ENCODE measurements around the gene NFAT5. TPM values are rescaled to one million over a fixed set of nuclear protein-coding genes. Genes with fewer than 3 reads are reported as not detected.
"Not testable (repeated sequence)": the region's sequence is repeated elsewhere in the genome, so short reads cannot be mapped to it uniquely, and the experiment has no call there.

Gene NFAT5
- total RNA-seq, 1 donor from 2014 or later, result 48.3 TPM

DNA sequence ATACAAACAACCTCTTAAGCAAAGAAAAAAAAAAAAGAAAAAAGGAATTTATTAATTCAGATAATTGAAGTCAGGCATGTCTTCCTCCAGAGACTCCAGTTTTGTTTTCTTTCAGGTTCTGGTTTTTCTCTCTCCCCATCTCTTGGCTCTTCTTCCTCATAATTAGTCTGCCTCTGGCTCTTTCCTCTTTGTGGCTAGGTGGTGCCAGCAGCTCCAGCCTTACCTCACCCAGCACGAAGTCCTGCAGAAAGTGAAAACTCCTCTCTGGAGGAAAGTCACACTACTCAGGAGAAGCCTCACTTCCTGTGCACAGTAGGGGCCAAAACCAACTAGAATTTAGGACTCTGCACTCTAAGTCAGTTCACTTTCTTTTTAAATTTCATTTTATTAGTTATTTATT, 10.3 kb upstream of the NFAT5 start:
- Mint-ChIP-seq H3K4me3 (no peak overlapping the region), H3K9me3 (no peaks in the 10 kb centered on the region), H3K4me1 (peaks cover 4% of the 10 kb centered on the region), H3K27ac (no peak overlapping the region), H3K36me3 (ENCODE audit: low read depth) (no peaks in the 10 kb centered on the region), H3K27me3 (no peaks in the 10 kb centered on the region)
- DNase-seq, result no peak
- TF ChIP-seq, protein P1, sequence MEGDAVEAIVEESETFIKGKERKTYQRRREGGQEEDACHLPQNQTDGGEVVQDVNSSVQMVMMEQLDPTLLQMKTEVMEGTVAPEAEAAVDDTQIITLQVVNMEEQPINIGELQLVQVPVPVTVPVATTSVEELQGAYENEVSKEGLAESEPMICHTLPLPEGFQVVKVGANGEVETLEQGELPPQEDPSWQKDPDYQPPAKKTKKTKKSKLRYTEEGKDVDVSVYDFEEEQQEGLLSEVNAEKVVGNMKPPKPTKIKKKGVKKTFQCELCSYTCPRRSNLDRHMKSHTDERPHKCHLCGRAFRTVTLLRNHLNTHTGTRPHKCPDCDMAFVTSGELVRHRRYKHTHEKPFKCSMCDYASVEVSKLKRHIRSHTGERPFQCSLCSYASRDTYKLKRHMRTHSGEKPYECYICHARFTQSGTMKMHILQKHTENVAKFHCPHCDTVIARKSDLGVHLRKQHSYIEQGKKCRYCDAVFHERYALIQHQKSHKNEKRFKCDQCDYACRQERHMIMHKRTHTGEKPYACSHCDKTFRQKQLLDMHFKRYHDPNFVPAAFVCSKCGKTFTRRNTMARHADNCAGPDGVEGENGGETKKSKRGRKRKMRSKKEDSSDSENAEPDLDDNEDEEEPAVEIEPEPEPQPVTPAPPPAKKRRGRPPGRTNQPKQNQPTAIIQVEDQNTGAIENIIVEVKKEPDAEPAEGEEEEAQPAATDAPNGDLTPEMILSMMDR (IDR thresholded peaks at IDR 0.05), result no peak
- ATAC-seq (ENCODE audit: low read depth), result no peak
- intact Hi-C loops (cut with micrococcal nuclease), result no loop called here
- ChIA-PET POLR2A (interaction anchor here (0.6 kb wide), 2 partner anchors 58 to 129 kb away, joined by 3 to 6 read pairs; no protein-coding TSS in a partner anchor), CTCF (no interaction called here)

- intact Hi-C loops (cut with micrococcal nuclease), result no loop called here
- H3K4me1 Mint-ChIP-seq, result peaks cover 4% of the 10 kb centered on the region
- no peak for ATAC-seq (ENCODE audit: low read depth)
- DNase-seq, result no peak
- H3K36me3 Mint-ChIP-seq (ENCODE audit: low read depth), result no peaks in the 10 kb centered on the region
- no peak overlapping the region for H3K4me3 Mint-ChIP-seq
- TF ChIP-seq, protein P1 (IDR thresholded peaks at IDR 0.05), result no peak
- no peaks in the 10 kb centered on the region for H3K27me3 Mint-ChIP-seq
- POLR2A ChIA-PET, result interaction anchor here (0.6 kb wide), 3 partner anchors 15 to 129 kb away, joined by 3 to 15 read pairs (median 6); no protein-coding TSS in a partner anchor
- CTCF ChIA-PET, result no interaction called here
- H3K27ac Mint-ChIP-seq, result no peak overlapping the region
- no peaks in the 10 kb centered on the region for H3K9me3 Mint-ChIP-seq
Measured at GRCh38 chr16:69555867-69556266, 9.9 kb upstream of the NFAT5 start.

DNA sequence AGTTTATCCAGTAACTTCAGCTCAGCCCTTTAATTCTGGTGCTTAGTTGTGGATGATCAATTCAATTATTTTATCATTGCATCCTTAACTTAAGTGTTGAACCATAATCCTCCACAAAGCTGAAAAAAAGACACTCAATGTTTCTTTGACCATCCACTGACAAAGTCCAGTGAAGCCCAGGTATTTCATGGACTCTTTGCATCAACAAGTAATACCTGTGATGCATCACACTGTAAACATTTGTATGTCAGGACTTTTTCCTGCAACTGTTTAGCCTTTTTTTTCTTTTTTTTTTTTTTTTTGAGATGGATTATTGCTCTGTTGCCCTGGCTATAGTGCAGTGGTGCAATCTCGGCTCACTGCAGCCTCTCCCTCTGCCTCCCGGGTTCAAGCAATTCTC, 6.6 kb upstream of the NFAT5 start:
- Mint-ChIP-seq H3K27me3 (no peaks in the 10 kb centered on the region), H3K4me1 (peaks cover 23% of the 10 kb centered on the region), H3K4me3 (no peak overlapping the region), H3K36me3 (ENCODE audit: low read depth) (no peaks in the 10 kb centered on the region), H3K9me3 (no peaks in the 10 kb centered on the region), H3K27ac (no peak overlapping the region)
- no peak for DNase-seq
- no peak for ATAC-seq (ENCODE audit: low read depth)
- ChIA-PET CTCF (no interaction called here), POLR2A (interaction anchor here (0.7 kb wide), 1 partner anchor 763 kb away, joined by 5 read pairs; no protein-coding TSS in a partner anchor)
- intact Hi-C loops (cut with micrococcal nuclease), result no loop called here
- TF ChIP-seq, protein P1 (IDR thresholded peaks at IDR 0.05), result no peak

- intact Hi-C loops (cut with micrococcal nuclease), result loop anchor here (10.0 kb wide), 1 partner anchor 1477 kb away; the partner anchor contains the start of gene NFATC3
- POLR2A ChIA-PET; H3K27me3 Mint-ChIP-seq; CTCF ChIA-PET; ATAC-seq (ENCODE audit: low read depth); H3K4me3 Mint-ChIP-seq; H3K27ac Mint-ChIP-seq; H3K9me3 Mint-ChIP-seq; DNase-seq; H3K36me3 Mint-ChIP-seq (ENCODE audit: low read depth): not testable (repeated sequence)
- H3K4me1 Mint-ChIP-seq, result peaks cover 30% of the 10 kb centered on the region
Measured at GRCh38 chr16:69561367-69561766, 4.4 kb upstream of the NFAT5 start.

GRCh38 chr16:69561901-69562300, 3.9 kb upstream of the NFAT5 start:
- intact Hi-C loops (cut with micrococcal nuclease), result loop anchor here (10.0 kb wide), 1 partner anchor 1477 kb away; the partner anchor contains the start of gene NFATC3
- H3K4me1 Mint-ChIP-seq, result peaks cover 31% of the 10 kb centered on the region
- H3K36me3 Mint-ChIP-seq (ENCODE audit: low read depth), result peaks cover 5% of the 10 kb centered on the region
- POLR2A ChIA-PET, result no interaction called here
- H3K27me3 Mint-ChIP-seq, result no peaks in the 10 kb centered on the region
- no peak overlapping the region for H3K27ac Mint-ChIP-seq
- no peak overlapping the region for H3K4me3 Mint-ChIP-seq
- DNase-seq (no peak), ATAC-seq (ENCODE audit: low read depth) (no peak)
- H3K9me3 Mint-ChIP-seq, result no peaks in the 10 kb centered on the region
- CTCF ChIA-PET, result interaction anchor here (0.5 kb wide), 1 partner anchor 17 kb away, joined by 3 read pairs; no protein-coding TSS in a partner anchor
- TF ChIP-seq, protein P1 (IDR thresholded peaks at IDR 0.05), result no peak

DNA sequence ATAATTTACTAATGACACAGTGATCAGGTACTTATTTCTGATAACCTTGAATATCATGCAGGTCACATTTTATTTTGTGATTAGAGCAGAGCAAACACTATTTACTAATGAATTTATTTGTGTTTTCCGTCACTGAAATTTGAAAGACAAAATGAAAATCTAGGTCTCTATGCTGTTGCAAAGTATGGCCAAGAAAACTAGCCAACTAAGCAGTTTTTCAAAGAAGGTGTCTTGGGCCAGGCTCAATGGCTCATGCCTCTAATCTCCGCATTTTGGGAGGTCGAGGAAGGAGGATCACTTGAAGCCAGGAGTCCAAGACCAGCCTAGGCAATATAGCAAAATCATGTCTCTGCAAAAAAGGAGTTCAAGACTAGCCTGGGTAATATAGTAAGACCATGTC, 3.0 kb upstream of the NFAT5 start:
- intact Hi-C loops (cut with micrococcal nuclease), result loop anchor here (10.0 kb wide), 1 partner anchor 1478 kb away; the partner anchor contains the start of gene NFATC3
- ATAC-seq (ENCODE audit: low read depth), result no peak
- TF ChIP-seq, protein P1 (IDR thresholded peaks at IDR 0.05), result no peak
- DNase-seq, result no peak
- Mint-ChIP-seq H3K36me3 (ENCODE audit: low read depth) (peaks cover 12% of the 10 kb centered on the region), H3K4me1 (peaks cover 40% of the 10 kb centered on the region), H3K27me3 (no peaks in the 10 kb centered on the region), H3K9me3 (no peaks in the 10 kb centered on the region), H3K4me3 (no peak overlapping the region), H3K27ac (no peak overlapping the region)
- CTCF ChIA-PET, result no interaction called here
- POLR2A ChIA-PET, result interaction anchor here (0.6 kb wide), 1 partner anchor 960 kb away, joined by 5 read pairs; the partner anchor contains the start of gene COG4

Measured in activated B cell treated with CpG ODN at 0.5 μM for 24 hours (primary cell).